NCI-H2107 treated with DMSO at 0.1 percent for 48 hours (cell line): ENCODE data around the gene FOXP1.

Experiments used
- DNase-seq: peaks from one replicate; lab custom pipeline; 2025; ENCODE audit not compliant: unreplicated experiment; lab: John Stamatoyannopoulos, UW

Gene FOXP1

GRCh38 chr3:71433631-71434030, 149.9 kb downstream of the FOXP1 start:
- DNase-seq: no peak

GRCh38 chr3:71432044-71432975, 151.2 kb downstream of the FOXP1 start:
- no peak for DNase-seq

- no peak for DNase-seq
Observed at GRCh38 chr3:71430941-71431552, 152.5 kb downstream of the FOXP1 start.

GRCh38 chr3:71429597-71429988, 153.9 kb downstream of the FOXP1 start:
- no peak for DNase-seq

GRCh38 chr3:71428841-71429596, 154.5 kb downstream of the FOXP1 start:
- DNase-seq: peak; percentile 0

GRCh38 chr3:71425491-71426071, 157.9 kb downstream of the FOXP1 start:
- DNase-seq: no peak

GRCh38 chr3:71423151-71423906, 160.2 kb downstream of the FOXP1 start:
- no peak for DNase-seq

GRCh38 chr3:71421820-71422566, 161.5 kb downstream of the FOXP1 start:
- no peak for DNase-seq

GRCh38 chr3:71421475-71421819, 162.1 kb downstream of the FOXP1 start:
- no peak for DNase-seq

GRCh38 chr3:71419369-71419768, 164.2 kb downstream of the FOXP1 start:
- DNase-seq: no peak

GRCh38 chr3:71417791-71418190, 165.7 kb downstream of the FOXP1 start:
- no peak for DNase-seq

- no peak for DNase-seq
Observed at GRCh38 chr3:71416876-71417275, 166.7 kb downstream of the FOXP1 start.

- no peak for DNase-seq
Observed at GRCh38 chr3:71415681-71416122, 167.8 kb downstream of the FOXP1 start.

GRCh38 chr3:71414189-71414927, 169.2 kb downstream of the FOXP1 start:
- no peak for DNase-seq

- DNase-seq: no peak
Observed at GRCh38 chr3:71413572-71413971, 170.0 kb downstream of the FOXP1 start.

- DNase-seq: no peak
Observed at GRCh38 chr3:71409352-71409751, 174.2 kb downstream of the FOXP1 start.

GRCh38 chr3:71408903-71409302, 174.6 kb downstream of the FOXP1 start:
- DNase-seq: no peak

- DNase-seq: no peak
Observed at GRCh38 chr3:71407823-71408222, 175.7 kb downstream of the FOXP1 start.
